Transverse colon (tissue), 4 donors: Measurements from ENCODE around the gene CDKL5. TPM values are rescaled to one million over a fixed set of nuclear protein-coding genes. Genes with fewer than 3 reads are reported as not detected.

Source experiments
- DNase-seq: peaks from one replicate; pipeline ENCODE4 v3.0.0-alpha.2; 2019
- H3K27ac ChIP-seq, 4 donors: fragments of 200-600 bp; sonication (generic); 2 replicates each; pipeline ENCODE4 v1.5.1; 2016 to 2018; ENCODE audit warnings: inconsistent platforms in 4 of 4
- H3K27me3 ChIP-seq: fragments of 200-600 bp; sonication (generic); 2 replicates; pipeline ENCODE4 v1.5.1; 2017; ENCODE audit warnings: inconsistent platforms
- H3K36me3 ChIP-seq, 4 donors: fragments of 200-600 bp; sonication (generic); 2 replicates each; pipeline ENCODE4 v1.5.1; 2017 to 2019; ENCODE audit warnings: inconsistent platforms in 4 of 4
- H3K4me1 ChIP-seq, 4 donors: fragments of 200-600 bp; sonication (generic); 2 replicates each; pipeline ENCODE4 v1.5.1; 2017 to 2020; ENCODE audit warnings: inconsistent platforms in 4 of 4
- H3K4me3 ChIP-seq, 4 donors: fragments of 200-600 bp; sonication (generic); 1 replicate in 1 of 4; 2 replicates in 3 of 4; pipeline versions ENCODE4 v1.5.1 to v1.6.1; 2017 to 2019; ENCODE audit warnings: inconsistent platforms in 4 of 4
- H3K9me3 ChIP-seq, 2 donors: fragments of 200-600 bp; sonication (generic); 2 replicates each; pipeline ENCODE4 v1.5.1; 2017 to 2019; ENCODE audit warnings: inconsistent platforms in 2 of 2
- CTCF ChIP-seq, 5 experiments: fragments of 200-600 bp in 3 of 5; fragments of 450-650 bp in 2 of 5; sonication (generic) in 3 of 5; IDR thresholded peaks; 1 replicate in 2 of 5; 2 replicates in 3 of 5; pipeline ENCODE4 v1.5.1; 2016 to 2017; ENCODE audit warnings: antibody characterized with exemption in 5 of 5, inconsistent platforms in 3 of 5, mild to moderate bottlenecking in 2 of 5, moderate library complexity in 1 of 5
- EP300 ChIP-seq: sonication (generic); formaldehyde crosslinking; IDR thresholded peaks from one replicate; pipeline ENCODE4 v1.6.1; 2017; ENCODE audit warnings: antibody characterized with exemption, low read depth
- POLR2A ChIP-seq: fragments of 450-650 bp; IDR thresholded peaks from one replicate; pipeline ENCODE4 v1.6.1; 2016; ENCODE audit warnings: antibody characterized with exemption, mild to moderate bottlenecking, moderate library complexity
- POLR2AphosphoS5 ChIP-seq, 3 donors: sonication (generic); formaldehyde crosslinking; IDR thresholded peaks; one replicate each; pipeline ENCODE4 v1.6.1; 2016; ENCODE audit warnings: antibody characterized with exemption in 3 of 3
- WGBS, 2 donors: methylation state at CpG; one replicate each; pipeline ENCODE4 v1.1.5; 2018; ENCODE audit warnings: low coverage in 1 of 2; 5-methylcytosine and 5-hydroxymethylcytosine counted together
- in situ Hi-C, 4 donors: fragments of 200-750 bp; cut with MboI; loops; one replicate each; pipeline versions ENCODE4 v1.15.0 to v1.15.1; 2017; ENCODE audit warnings: low sequenced_read_pairs in 3 of 4, low pct_ligation_motif_present in 1 of 4, low pct_unique_long_range_greater_than_20kb in 1 of 4
- intact Hi-C: fragments of 100-400 bp; cut with DNase I; formaldehyde crosslinking; loops from one replicate; pipeline ENCODE4 v1.15.1; 2023; ENCODE audit warnings: low total_unique reads
- total RNA-seq, 4 donors: library from RNA; depleted of rRNA; stranded (reverse); fragments of >200 nt; gene quantifications; one replicate each; pipeline ENCODE4 v1.1.0, GENCODE V29; 2016

The CDKL5 gene
- total RNA-seq, 4 donors from 2014 or later, result 0.75 to 4.8 (median 3.5) TPM

- intact Hi-C loops (no loop called here), in situ Hi-C loops (no loop called here)
- Histone ChIP-seq H3K4me3 (no peak overlapping the region), H3K4me1 (no peaks in the 10 kb centered on the region), H3K36me3 (no peaks in the 10 kb centered on the region), H3K27ac (no peak overlapping the region), H3K9me3 (no peaks in the 10 kb centered on the region), H3K27me3 (no peaks in the 10 kb centered on the region)
- WGBS, 2 donors, result 76 to 100% methylated on average over 1 of the region's 1 CpG
- DNase-seq, result no peak
- TF ChIP-seq POLR2AphosphoS5 (IDR thresholded peaks at IDR 0.05) (no peak), POLR2A (no peak), EP300 (no peak), CTCF (IDR thresholded peaks at IDR 0.05) (no peak)
Measured at GRCh38 chrX:18561020-18561419, 135.6 kb downstream of the CDKL5 start.

DNA sequence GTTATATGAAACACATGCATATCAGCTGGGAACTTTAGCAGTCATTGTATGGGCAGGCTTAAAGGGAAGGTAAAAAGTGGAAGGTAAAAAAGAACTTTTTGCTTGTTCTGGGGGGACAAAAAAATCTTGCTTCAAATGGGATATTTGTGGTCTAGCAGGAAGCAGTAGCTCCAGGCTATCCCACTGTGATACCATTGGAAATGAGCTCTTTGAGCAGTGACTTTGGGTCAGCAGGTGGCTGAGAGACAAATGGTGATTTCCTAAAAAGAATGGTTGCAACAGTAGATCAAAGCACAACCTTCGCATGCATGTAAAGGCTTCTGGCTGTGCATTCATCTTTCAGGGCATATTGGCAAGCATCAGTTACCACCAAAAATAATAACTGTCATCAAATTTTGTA is 140.3 kb downstream of the CDKL5 start:
- Histone ChIP-seq H3K4me3 (no peak overlapping the region), H3K9me3 (no peaks in the 10 kb centered on the region), H3K27ac (no peak overlapping the region), H3K27me3 (no peaks in the 10 kb centered on the region), H3K36me3 (no peaks in the 10 kb centered on the region), H3K4me1 (no peaks in the 10 kb centered on the region)
- in situ Hi-C loops (no loop called here), intact Hi-C loops (no loop called here)
- DNase-seq, result no peak
- 85% methylated on average over 1 of the region's 1 CpG; no CpG with 5 or more reads in 1 of the 2 donors for WGBS, 2 donors
- TF ChIP-seq POLR2AphosphoS5 (IDR thresholded peaks at IDR 0.05) (no peak), EP300 (no peak), CTCF (IDR thresholded peaks at IDR 0.05) (no peak), POLR2A (no peak)

DNA sequence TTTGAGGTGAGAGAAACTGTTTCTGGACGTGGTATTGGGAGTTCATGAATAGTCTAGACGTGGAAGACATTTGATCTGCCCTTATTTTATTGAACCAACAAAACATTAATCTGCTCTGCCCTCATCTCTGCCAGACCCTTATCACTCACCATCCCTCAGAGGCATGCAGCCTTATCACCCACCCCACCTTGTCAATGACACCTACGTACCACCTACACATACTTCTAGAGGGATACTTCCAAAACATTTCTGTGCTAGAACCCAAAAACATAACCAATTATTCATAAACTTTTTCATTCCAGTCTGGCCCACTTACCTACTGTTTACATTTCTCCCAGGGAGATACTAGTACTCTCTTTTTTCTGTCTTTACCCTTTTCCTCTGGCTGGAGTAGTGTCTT is 141.3 kb downstream of the CDKL5 start:
- WGBS, 2 donors, result 65% methylated on average over 3 of the region's 3 CpGs; no CpG with 5 or more reads in 1 of the 2 donors
- H3K9me3 ChIP-seq, result no peaks in the 10 kb centered on the region
- in situ Hi-C loops, result no loop called here
- H3K36me3 ChIP-seq, result no peaks in the 10 kb centered on the region
- intact Hi-C loops, result no loop called here
- no peak overlapping the region for H3K4me3 ChIP-seq
- no peaks in the 10 kb centered on the region for H3K4me1 ChIP-seq
- H3K27me3 ChIP-seq, result no peaks in the 10 kb centered on the region
- H3K27ac ChIP-seq, result no peak overlapping the region
- DNase-seq, result no peak
- TF ChIP-seq EP300, result no peak

DNA sequence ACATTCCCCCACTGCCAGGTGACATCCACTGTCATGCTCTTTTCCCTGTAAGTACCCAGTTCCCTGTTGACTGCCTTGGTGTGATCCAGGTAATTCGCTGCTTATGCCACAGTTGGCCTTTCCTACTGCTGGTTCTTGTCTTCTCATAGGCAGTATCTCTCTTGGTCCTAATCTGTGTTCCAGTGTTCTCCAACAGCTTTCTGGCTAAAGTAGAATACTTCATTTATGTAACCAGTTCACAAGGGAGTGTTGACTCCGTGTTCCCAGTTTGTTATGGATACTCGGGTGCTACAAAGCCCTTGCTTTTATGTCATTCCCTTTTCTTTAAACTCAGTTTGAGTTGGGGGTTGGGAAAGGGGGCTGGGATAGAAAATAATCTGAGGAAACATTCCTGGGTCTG is 148.1 kb downstream of the CDKL5 start:
- no peak for DNase-seq
- Histone ChIP-seq H3K4me1 (no peaks in the 10 kb centered on the region), H3K36me3 (no peaks in the 10 kb centered on the region), H3K4me3 (no peak overlapping the region), H3K9me3 (no peaks in the 10 kb centered on the region), H3K27me3 (no peaks in the 10 kb centered on the region), H3K27ac (no peak overlapping the region)
- intact Hi-C loops (no loop called here), in situ Hi-C loops (no loop called here)
- 70% methylated on average over 3 of the region's 3 CpGs; no CpG with 5 or more reads in 1 of the 2 donors for WGBS, 2 donors
- TF ChIP-seq POLR2A (no peak), EP300 (no peak), POLR2AphosphoS5 (IDR thresholded peaks at IDR 0.05) (no peak), CTCF (IDR thresholded peaks at IDR 0.05) (no peak)

DNA sequence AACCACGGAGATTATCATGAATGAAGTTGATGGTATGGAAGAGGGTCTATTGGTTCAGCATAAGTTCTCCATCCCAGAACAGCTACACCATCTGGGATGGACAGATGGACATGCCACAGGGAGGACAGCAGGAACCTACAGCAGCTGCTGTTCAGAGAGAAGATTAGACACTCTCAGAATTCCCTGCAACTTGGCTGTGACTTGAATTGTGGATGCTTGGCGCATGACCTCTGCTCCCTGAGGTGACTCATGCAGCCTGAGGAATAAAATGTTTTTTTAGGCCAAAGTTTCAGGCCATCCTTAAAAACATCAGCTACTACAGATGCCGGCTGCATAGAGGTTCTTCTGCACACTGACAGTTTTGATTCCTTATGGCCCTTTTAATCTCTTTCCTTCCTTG is 149.2 kb downstream of the CDKL5 start:
- Histone ChIP-seq H3K4me3 (no peak overlapping the region), H3K4me1 (no peaks in the 10 kb centered on the region), H3K27me3 (no peaks in the 10 kb centered on the region), H3K9me3 (no peaks in the 10 kb centered on the region), H3K36me3 (no peaks in the 10 kb centered on the region), H3K27ac (no peak overlapping the region)
- no peak for DNase-seq
- WGBS, 2 donors, result 79% methylated on average over 3 of the region's 3 CpGs; no CpG with 5 or more reads in 1 of the 2 donors
- TF ChIP-seq POLR2AphosphoS5 (IDR thresholded peaks at IDR 0.05) (peak in 1 of 3 donors; percentile 6), CTCF (IDR thresholded peaks at IDR 0.05) (no peak)
- in situ Hi-C loops (no loop called here), intact Hi-C loops (no loop called here)
